ENCODE measurements around the gene PPBP. TPM values are rescaled to one million over a fixed set of nuclear protein-coding genes. Genes with fewer than 3 reads are reported as not detected.
"Not testable (repeated sequence)": the region's sequence is repeated elsewhere in the genome, so short reads cannot be mapped to it uniquely, and the experiment has no call there.

The PPBP gene
- total RNA-seq, 1 experiment from 2014 or later: not detected

DNA sequence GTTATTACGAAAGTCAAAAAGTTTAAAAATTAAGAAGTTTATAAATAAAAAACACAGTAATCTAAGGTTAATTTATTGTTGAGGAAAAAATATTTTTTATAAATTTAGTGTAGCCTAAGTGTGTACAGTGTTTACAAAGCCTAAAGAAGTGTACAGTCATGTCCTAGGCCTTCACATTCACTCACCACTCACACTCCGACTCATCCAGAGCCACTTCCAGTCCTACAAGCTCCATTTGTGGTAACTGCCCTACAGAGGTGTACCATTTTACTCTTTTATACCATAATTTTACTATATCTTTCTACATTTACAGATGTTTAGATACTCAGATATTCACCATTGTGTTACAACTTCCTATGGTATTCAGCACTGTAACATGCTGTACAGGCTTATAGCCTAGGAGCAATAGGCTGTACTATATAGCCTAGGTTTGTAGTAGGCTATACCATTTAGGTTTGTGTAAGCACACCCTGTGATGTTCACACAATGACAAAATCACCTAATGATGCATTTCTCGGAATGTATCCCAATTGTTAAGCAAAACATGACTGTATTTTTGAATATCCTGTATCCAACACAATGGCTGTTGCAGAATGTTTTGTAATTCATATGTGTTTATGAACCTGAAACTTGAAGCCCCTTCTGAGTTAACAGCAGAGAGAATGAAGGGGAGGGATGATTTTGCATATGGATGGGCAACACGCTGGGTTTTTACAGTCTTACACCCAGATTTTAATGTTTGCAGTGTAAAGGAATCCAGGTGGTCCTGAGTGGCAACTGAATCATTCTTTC lies 3.1 kb downstream of the PPBP start:
- no peaks in the 10 kb centered on the region for H3K27me3 ChIP-seq (ENCODE audit: insufficient read depth, low read length)
- H3K27ac ChIP-seq (ENCODE audit: low read depth, low read length): no peak overlapping the region
- intact Hi-C loops (cut with micrococcal nuclease): no loop called here
- ChIA-PET CTCF (no interaction called here), POLR2A (no interaction called here), RAD21 (ENCODE audit: low non-redundant PET in 1 of 2, low total read pairs in 2 of 2, uncharacterized antibody in 2 of 2, unreplicated experiment in 2 of 2) (no interaction called here)
- H4K20me1 ChIP-seq (ENCODE audit: insufficient read depth): no peaks in the 10 kb centered on the region
- DNase-seq (ENCODE audit: low read depth, low spot score): no peak
- H3K79me2 ChIP-seq (ENCODE audit: insufficient read depth, low read length): no peaks in the 10 kb centered on the region
- H3K9ac ChIP-seq (ENCODE audit: low read length): no peak overlapping the region
- no peaks in the 10 kb centered on the region for H3K4me1 ChIP-seq (ENCODE audit: control insufficient read depth in 1 of 2, insufficient read depth in 2 of 2, low read length in 2 of 2)
- H3K4me2 ChIP-seq (ENCODE audit: low read length): no peak overlapping the region
- ATAC-seq: no peak
- no peaks in the 10 kb centered on the region for H3K9me3 ChIP-seq (ENCODE audit: control insufficient read depth in 1 of 2, insufficient read depth in 1 of 2, low read depth in 1 of 2, low read length in 2 of 2)
- no peaks in the 10 kb centered on the region for H3K36me3 ChIP-seq (ENCODE audit: control insufficient read depth in 1 of 2, insufficient read depth in 2 of 2, low read length in 2 of 2)
- no peak overlapping the region for H3K4me3 ChIP-seq (replicated peaks in 1 of 2; ENCODE audit: low read depth in 1 of 2, low read length in 2 of 2)
- no peak overlapping the region for H2AFZ ChIP-seq (ENCODE audit: low read depth, low read length, poor library complexity, severe bottlenecking)
- BruUV-seq (replicated peaks): no TSS peak
- no peak for TF ChIP-seq CEBPB (IDR thresholded peaks at IDR 0.05; ENCODE audit: low read depth)
- TF ChIP-seq, protein P1, sequence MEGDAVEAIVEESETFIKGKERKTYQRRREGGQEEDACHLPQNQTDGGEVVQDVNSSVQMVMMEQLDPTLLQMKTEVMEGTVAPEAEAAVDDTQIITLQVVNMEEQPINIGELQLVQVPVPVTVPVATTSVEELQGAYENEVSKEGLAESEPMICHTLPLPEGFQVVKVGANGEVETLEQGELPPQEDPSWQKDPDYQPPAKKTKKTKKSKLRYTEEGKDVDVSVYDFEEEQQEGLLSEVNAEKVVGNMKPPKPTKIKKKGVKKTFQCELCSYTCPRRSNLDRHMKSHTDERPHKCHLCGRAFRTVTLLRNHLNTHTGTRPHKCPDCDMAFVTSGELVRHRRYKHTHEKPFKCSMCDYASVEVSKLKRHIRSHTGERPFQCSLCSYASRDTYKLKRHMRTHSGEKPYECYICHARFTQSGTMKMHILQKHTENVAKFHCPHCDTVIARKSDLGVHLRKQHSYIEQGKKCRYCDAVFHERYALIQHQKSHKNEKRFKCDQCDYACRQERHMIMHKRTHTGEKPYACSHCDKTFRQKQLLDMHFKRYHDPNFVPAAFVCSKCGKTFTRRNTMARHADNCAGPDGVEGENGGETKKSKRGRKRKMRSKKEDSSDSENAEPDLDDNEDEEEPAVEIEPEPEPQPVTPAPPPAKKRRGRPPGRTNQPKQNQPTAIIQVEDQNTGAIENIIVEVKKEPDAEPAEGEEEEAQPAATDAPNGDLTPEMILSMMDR (IDR thresholded peaks at IDR 0.05 in 2 of 3, conservative IDR thresholded peaks at IDR 0.05 in 1 of 3; ENCODE audit: borderline replicate concordance in 1 of 3, insufficient read depth in 1 of 3, low read depth in 2 of 3, low read length in 2 of 3): no peak
- TF ChIP-seq CBX3 (IDR thresholded peaks at IDR 0.05; ENCODE audit: low read depth): no peak
- no peak for TF ChIP-seq ZNF274 (IDR thresholded peaks at IDR 0.05; ENCODE audit: low read depth, low read length)
- no peaks in the 10 kb centered on the region for H3K9me2 ChIP-seq (ENCODE audit: insufficient read depth)

DNA sequence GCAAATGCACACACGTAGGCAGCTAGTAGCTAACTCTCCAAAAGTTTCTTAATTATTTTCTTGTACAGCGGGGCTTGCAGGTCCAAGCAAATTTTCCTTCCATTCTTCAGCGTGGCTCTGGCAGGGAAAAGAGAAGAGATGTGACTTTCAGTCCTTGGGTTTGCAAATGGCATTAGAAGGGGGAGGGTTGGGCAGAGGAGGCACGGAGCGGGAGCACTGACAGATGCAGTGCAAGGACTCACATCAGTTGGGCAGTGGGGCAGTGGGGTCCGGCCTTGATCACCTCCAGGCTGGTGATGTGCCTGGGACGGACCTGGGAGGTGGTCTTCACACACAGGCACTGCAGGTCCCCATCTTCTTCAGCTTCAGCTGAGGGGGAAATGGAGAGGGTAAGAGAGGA lies 6.8 kb downstream of the PPBP start:
- H3K9ac ChIP-seq (ENCODE audit: low read length); intact Hi-C loops (cut with micrococcal nuclease); H4K20me1 ChIP-seq (ENCODE audit: insufficient read depth); DNase-seq (ENCODE audit: low read depth, low spot score); H2AFZ ChIP-seq (ENCODE audit: low read depth, low read length, poor library complexity, severe bottlenecking); RAD21 ChIA-PET (ENCODE audit: low non-redundant PET in 1 of 2, low total read pairs in 2 of 2, uncharacterized antibody in 2 of 2, unreplicated experiment in 2 of 2); POLR2A ChIA-PET; H3K4me2 ChIP-seq (ENCODE audit: low read length); H3K27me3 ChIP-seq (ENCODE audit: insufficient read depth, low read length); H3K36me3 ChIP-seq (ENCODE audit: control insufficient read depth in 1 of 2, insufficient read depth in 2 of 2, low read length in 2 of 2); CTCF ChIA-PET; H3K79me2 ChIP-seq (ENCODE audit: insufficient read depth, low read length); H3K4me1 ChIP-seq (ENCODE audit: control insufficient read depth in 1 of 2, insufficient read depth in 2 of 2, low read length in 2 of 2); H3K4me3 ChIP-seq (replicated peaks in 1 of 2; ENCODE audit: low read depth in 1 of 2, low read length in 2 of 2); BruUV-seq (replicated peaks); ATAC-seq; H3K9me2 ChIP-seq (ENCODE audit: insufficient read depth); H3K9me3 ChIP-seq (ENCODE audit: control insufficient read depth in 1 of 2, insufficient read depth in 1 of 2, low read depth in 1 of 2, low read length in 2 of 2); H3K27ac ChIP-seq (ENCODE audit: low read depth, low read length): not testable (repeated sequence)
